GM18507 (cell line): ENCODE data around the gene ASB2.

ENCODE experiments used
- DNase-seq: peaks from one replicate; pipeline ENCODE4 v3.0.0; 2011; ENCODE audit warnings: low read depth; ENCODE audit not compliant: insufficient read length; ENCODE audit errors: extremely low spot score
- FAIRE-seq: peaks from 2 replicates; lab custom pipeline; 2011; peaks lifted over from hg19 to GRCh38; lab: Jason Lieb, UNC

Gene ASB2

GRCh38 chr14:93915800-93916199 lies 60.6 kb downstream of the ASB2 start:
- DNase-seq (no peak), FAIRE-seq (no peak)

- FAIRE-seq (no peak), DNase-seq (no peak)
These were observed 61.2 kb downstream of the ASB2 start for GRCh38 chr14:93915070-93915705.

- no peak for FAIRE-seq
- no peak for DNase-seq
These were observed 62.1 kb downstream of the ASB2 start for GRCh38 chr14:93914278-93914677.

GRCh38 chr14:93912782-93913181 lies 63.6 kb downstream of the ASB2 start:
- FAIRE-seq (no peak), DNase-seq (no peak)

- DNase-seq (no peak), FAIRE-seq (no peak)
These were observed 64.3 kb downstream of the ASB2 start for GRCh38 chr14:93911975-93912615.

GRCh38 chr14:93909429-93910128 lies 66.8 kb downstream of the ASB2 start:
- DNase-seq (no peak), FAIRE-seq (no peak)

GRCh38 chr14:93906341-93907329 lies 69.7 kb downstream of the ASB2 start:
- FAIRE-seq: peak; percentile 74

GRCh38 chr14:93905623-93906022 lies 70.7 kb downstream of the ASB2 start:
- no peak for FAIRE-seq
- DNase-seq: no peak

More at GRCh38 chr14:93906341-93907329, 69.7 kb downstream of the ASB2 start:
- peak; percentile 62 for DNase-seq

GRCh38 chr14:93903342-93904184 lies 72.8 kb downstream of the ASB2 start:
- FAIRE-seq (no peak), DNase-seq (no peak)

GRCh38 chr14:93902619-93903307 lies 73.6 kb downstream of the ASB2 start:
- FAIRE-seq (no peak), DNase-seq (no peak)

GRCh38 chr14:93901813-93902212 lies 74.6 kb downstream of the ASB2 start:
- FAIRE-seq: no peak
- no peak for DNase-seq

GRCh38 chr14:93898731-93899130 lies 77.6 kb downstream of the ASB2 start:
- no peak for DNase-seq
- FAIRE-seq: no peak

- no peak for FAIRE-seq
These were observed 78.2 kb downstream of the ASB2 start for GRCh38 chr14:93898081-93898611.

GRCh38 chr14:93897476-93897845 lies 78.9 kb downstream of the ASB2 start:
- DNase-seq (no peak), FAIRE-seq (no peak)

More at GRCh38 chr14:93898081-93898611, 78.2 kb downstream of the ASB2 start:
- no peak for DNase-seq

- DNase-seq: no peak
- no peak for FAIRE-seq
These were observed 81.3 kb downstream of the ASB2 start for GRCh38 chr14:93895023-93895604.

- FAIRE-seq (no peak), DNase-seq (no peak)
These were observed 82.6 kb downstream of the ASB2 start for GRCh38 chr14:93893661-93894261.

- FAIRE-seq (peak; percentile 82), DNase-seq (peak; percentile 44)
These were observed 83.3 kb downstream of the ASB2 start for GRCh38 chr14:93892923-93893558.
